IMR-90 (cell line): ENCODE measurements around the gene GMPPB.

ENCODE experiments used
- BHLHE40 ChIP-seq: fragments of 150-350 bp; IDR thresholded peaks from 2 replicates; pipeline ENCODE4 v1.6.1; 2016; ENCODE audit warnings: mild to moderate bottlenecking, low read depth, low read length
- CTCF ChIP-seq: conservative IDR thresholded peaks from 2 replicates; pipeline ENCODE4 v1.5.1; 2012; ENCODE audit warnings: mild to moderate bottlenecking, low read depth, low read length, improper control_type of control experiment
- SMC3 ChIP-seq: fragments of 150-350 bp; IDR thresholded peaks from 2 replicates; pipeline ENCODE4 v1.6.1; 2016; ENCODE audit warnings: low read depth, mild to moderate bottlenecking, antibody characterized with exemption, low read length, moderate library complexity

GRCh38 chr3:49681543-49681942, 42.2 kb downstream of the GMPPB start:
- no peak for TF ChIP-seq CTCF
- no peak for TF ChIP-seq BHLHE40
- no peak for TF ChIP-seq SMC3
